Smooth muscle cell of the brain vasculature (primary cell): ENCODE results near the gene TBX1.

Source experiments
- DNase-seq: peaks from one replicate; pipeline ENCODE4 v3.0.0-alpha.2; 2012; ENCODE audit warnings: low read depth, low spot score

The TBX1 gene

DNA sequence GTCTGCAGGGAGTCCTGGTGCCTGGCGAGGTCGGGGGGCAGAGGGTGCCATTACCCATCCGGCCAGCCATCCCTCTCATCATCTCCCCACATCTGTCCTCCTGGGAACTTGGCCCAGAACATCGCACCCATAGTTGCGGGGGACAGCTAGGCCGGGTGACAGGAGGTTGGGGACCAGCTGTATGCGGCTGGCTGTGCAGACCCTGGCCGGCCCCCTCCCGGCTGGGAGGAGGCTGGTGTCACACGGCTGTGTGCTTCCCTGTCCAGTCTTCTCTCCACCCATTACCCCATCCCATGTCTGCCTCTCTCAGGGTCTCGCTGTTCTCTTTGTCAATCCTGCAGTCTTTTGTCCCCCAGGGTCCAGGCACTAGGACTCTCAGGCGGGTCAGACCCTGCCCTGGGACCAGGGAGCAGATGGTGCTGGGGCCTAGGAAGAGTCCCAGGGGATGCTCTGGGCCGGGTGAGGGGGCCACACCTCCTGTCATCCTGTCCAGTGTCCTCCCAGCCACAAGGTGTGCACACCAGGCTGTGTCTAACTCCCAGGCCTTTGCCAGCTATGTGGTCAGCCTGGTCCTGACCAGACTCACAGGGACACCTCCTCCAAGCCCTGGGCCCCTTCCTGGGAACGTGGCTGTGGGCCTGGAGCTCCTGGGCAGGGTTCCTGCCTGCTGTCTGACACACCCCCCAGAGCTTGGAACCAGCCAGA, 6.4 kb upstream of the TBX1 start:
- DNase-seq, result no peak

DNA sequence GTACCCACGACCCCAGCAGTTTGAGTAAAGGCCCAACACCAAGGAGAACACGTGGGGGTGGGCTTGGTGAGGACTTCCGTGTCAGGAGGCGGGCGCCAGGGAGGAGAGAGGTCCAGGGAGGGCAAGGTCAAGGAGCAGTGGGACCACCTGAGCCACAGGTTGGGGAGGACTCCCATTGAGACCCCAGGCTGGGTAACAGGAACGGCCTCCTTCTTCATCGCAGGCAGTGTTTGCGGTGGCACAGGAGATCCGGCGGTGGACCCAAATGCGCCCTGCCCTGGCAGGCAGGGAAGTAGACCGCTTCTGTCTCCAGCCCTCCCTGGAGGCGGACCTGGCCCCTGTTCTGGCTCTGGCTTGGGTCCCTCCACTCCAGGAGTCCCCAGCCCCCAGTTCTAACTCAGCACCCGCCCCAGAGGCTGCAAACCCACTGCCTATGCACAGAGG, 5.9 kb upstream of the TBX1 start:
- no peak for DNase-seq

GRCh38 chr22:19755145-19755710, 5.3 kb upstream of the TBX1 start:
- DNase-seq, result no peak

DNA sequence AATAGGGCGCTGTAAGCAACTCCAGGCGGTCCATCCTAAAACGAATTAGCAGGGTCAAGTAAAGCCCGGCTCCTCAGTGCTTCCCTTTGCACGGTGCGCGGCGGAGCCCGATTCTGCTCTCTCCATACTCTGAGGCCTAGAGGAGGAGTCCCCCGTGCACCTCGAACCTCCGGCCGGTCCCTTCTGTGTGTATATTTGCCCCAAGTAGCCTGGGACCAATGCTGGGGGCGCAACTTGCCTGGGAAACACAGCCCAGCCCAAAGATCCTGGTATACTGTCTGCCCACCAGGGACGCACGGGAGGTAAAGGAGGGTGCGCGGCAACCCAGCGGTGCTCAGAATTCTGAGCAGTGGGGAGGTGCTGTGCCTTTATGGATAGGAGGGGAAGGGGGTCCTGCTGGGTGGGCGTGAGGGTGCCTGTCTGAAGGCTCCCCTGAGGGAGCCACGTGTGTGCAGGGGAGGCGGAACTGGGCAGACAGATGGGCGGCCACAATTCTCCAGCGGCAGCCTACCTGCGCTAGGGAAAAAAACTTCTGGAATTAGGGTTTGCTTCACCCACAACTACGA, 4.8 kb upstream of the TBX1 start:
- no peak for DNase-seq

DNA sequence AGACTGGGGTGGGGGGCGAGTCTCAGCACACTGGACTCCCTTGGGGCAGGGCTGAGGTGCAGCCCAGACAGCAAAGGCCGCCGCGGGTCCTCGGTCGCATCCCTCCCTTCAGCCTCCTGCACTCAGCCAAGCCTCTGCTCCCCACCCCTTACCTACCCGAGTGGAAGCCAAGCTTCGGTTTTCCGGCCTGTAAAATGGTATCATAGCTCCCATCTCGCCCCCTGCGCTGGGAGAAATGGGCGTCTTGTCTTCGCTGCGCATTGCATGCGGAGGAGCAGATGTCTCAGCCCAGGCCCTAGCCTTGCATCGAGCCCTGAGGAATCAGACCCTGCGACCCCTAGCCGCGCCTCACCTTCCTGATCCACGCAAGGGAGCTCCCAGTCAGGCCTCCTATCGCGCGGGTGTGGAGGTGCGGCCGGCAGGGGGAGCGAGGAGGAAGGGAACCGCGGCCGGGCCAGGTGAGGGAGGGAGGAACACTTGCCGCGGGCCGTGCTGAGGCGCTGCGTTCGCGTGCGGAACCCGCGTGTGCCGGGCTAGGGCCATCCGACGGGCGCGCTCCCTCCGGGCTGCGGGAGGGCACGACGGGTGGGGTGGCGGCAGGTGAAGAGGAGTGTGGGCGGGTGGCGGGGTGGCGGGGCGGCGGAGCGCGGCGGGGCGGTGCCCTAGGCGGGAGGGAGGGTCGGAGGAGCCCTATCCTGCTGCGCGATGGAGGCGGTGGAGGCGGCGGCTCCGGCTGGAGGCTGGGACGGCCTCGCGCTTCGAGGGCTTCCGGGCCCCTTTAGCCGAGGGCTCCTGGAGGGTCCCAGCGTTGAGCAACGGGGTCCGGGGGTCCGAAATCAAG, 4.1 kb upstream of the TBX1 start:
- no peak for DNase-seq

DNA sequence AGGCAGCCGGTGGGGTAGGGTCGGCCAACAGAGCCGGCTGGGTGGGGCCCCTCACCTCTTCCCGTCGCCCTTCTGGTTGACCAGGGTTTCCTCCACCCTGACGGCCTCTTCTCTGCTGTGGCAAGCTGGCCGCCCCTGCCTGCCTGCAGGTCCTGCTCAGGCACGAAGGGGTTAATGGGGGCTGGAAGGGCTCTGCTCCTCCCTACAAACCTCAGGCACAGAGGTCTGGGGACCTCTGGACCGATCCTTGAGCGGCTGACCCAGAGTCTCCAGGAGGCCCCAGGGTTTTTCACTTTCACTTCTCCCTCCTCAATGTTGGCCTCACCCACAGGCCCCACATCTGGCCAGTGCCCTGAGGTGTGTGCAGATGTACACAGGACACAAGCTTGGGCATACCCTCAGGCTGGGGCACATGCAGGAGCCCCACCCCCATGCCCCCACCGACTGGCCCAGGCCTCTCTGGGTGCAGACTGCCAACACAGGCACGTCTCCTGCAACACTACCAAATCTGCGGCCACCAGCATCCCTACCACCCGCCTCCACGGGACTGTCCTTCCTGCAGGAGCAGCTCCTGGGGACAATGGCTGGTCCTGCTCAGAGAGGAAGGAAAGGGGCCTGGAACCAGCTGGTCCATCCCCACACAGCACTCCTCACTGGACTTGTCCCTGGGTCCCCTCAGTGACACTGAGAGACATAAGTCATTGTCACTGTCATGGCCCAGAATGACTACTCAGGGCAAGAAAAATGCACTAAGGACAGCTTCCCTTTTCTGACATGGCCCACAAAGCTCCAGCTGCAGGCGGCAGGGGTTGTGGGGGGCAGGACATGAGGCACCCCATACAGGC, 3.2 kb upstream of the TBX1 start:
- DNase-seq, result no peak

- DNase-seq, result no peak
Observed at GRCh38 chr22:19757985-19758895, 2.3 kb upstream of the TBX1 start.

GRCh38 chr22:19758896-19759426, 1.6 kb upstream of the TBX1 start:
- no peak for DNase-seq

DNA sequence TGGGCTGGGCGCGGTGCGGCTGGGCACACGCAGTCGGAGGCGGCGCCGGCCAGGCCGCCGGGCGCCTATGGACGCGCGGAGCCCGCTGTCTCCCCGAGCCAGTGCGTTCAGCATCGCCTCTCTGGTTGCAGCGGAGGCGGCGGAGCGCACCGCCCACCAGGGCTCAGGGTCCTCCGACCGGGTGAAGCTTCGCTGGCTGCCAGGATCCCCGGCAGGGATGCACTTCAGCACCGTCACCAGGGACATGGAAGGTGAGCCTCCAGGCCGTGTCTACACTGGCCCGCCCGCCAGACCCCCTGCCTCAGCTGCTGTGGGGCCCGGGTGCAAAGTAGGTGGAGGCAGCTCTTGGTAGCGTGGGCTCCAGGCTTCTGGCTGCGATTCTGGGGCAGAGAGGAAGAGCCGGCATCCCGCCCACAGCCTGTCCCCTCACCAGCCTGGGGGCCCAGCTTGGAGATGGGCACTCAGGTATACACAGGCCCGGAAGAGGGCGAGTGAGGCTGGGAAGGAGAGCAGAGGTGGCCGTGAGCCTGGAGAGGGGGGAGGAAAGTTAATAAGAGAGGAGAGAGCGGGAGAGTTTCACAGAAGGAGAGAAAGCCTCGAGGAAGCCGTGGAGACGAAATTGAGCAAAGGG, 1.0 kb upstream of the TBX1 start:
- no peak for DNase-seq

DNA sequence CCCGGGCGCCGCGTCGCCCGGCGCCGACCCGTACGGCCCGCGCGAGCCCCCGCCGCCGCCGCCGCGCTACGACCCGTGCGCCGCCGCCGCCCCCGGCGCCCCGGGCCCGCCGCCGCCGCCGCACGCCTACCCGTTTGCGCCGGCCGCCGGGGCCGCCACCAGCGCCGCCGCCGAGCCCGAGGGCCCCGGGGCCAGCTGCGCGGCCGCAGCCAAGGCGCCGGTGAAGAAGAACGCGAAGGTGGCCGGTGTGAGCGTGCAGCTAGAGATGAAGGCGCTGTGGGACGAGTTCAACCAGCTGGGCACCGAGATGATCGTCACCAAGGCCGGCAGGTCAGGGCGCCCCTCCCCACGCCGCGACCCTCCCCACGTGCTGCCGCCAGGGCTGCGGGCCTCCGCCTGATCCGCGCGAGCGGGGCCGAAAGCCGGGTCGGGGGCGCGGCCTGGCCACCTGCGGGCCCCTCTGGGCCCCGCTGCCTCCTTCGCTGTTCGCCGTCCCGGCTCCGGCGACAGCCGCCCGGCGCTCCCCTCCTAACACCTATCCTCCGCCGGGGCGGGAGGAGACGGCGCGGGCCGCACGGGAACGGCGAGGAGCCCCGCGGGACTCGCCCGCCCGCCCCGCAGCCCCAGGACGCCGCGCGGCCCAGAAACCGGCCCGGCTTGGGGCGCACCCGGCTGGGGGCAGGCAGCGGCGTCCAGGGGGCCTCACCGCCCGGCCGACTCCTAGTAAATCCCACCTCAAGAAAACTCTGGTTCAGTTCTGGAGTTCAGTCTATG, 560 bp downstream of the TBX1 start:
- DNase-seq, result no peak

DNA sequence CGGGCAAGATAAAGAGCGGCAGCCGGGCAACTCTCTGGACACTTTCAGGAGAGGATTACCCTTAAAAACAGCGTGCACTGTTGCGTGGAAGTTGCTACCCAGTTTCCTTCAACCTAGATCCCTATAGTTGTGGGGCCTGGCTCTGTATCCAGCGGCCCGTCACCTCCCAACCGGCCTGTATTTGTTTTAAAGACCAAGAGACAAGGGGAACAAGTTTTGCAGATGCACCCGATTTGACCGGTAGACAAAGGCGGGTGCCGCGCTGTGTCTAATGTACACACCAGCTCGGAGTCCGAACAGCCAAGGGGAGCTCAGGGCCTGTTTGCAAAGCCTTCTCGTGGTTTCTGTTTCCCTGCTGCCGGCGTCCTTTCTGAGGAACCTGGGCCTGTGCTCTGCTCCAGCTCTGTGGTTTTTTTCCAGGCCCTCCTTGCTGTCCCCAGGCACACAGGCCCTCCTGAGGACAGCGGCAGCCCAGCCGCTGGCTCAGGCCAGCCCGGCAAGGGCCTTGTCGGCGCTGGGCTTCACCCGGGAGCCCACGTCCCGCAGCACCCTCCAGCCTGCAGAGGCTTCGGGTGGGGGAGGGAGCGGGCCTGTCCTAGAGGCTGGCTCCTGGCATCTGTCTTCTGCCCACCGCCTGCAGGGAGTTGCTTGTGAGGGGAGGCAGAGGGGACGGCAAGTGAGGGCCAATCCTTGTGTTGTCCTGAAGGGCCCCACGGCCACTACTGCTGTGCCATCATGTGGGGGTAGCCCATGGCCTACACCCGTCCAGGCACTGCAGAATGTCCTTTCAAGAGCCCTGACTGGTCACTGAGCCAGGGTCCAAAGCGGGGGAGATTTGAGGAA, 1.4 kb downstream of the TBX1 start:
- no peak for DNase-seq

DNA sequence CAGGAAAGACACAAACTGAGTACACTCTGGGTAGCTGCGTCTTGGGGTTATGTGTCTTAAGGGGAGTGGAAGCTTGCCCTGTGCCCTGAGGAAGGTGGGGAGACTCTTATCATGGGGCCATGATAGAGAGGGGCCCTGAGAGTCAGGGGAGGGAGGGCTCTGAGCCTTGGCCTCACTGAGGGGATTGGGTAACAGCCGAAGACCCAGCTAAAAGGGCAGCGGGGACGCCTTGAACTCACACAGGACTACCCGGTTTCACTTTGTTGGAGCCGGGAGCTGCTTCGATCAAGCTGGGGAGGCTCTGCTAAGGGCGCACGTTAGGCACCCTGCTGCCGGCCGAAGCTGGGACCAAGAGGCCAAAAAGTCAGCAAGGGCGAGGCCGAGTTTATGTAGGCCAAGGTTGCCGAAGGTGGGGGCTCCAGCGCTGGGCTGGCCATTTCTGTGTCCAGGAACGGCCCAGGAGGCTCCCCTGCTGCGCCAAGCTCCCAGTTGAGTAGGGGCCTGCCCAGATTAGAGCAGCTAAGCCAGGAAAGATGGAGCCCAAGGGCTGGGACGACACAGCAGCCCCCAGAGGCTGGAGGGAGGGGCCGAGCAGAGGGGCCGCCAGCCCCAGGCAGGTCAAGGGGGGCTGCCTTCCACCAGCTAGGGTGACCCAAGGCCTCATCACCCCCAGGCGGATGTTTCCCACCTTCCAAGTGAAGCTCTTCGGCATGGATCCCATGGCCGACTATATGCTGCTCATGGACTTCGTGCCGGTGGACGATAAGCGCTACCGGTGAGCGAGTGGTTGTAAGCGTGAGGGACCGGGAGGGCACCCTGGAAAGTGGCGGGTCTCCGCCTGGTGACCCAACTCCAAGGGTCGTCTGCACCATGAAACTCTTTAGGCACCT, 2.2 kb downstream of the TBX1 start:
- no peak for DNase-seq

GRCh38 chr22:19763458-19764298, 3.1 kb downstream of the TBX1 start:
- DNase-seq, result no peak

DNA sequence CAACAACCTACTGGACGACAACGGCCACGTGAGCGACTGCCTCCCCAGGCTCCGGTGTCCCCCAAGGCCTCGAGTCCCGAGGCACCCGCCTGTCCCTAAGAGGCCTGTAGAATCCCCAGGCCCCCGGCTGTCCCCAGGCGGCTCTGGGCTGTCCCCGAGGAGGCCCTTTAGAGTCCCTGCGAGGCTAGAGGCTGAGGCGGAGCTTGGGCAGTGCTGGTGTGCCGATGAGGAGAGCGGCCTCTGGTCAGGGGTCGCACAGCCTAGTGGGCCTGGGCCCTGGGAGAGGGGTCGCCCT, 3.7 kb downstream of the TBX1 start:
- DNase-seq, result no peak

GRCh38 chr22:19764636-19765476, 4.3 kb downstream of the TBX1 start:
- DNase-seq, result no peak
